Upper lobe of right lung (tissue), 1 donor: ENCODE results near the gene ARL8B. TPM values are rescaled to one million over a fixed set of nuclear protein-coding genes. Genes with fewer than 3 reads are reported as not detected.

ENCODE experiments used
- ATAC-seq: fragments of 200-7000 bp; cut with Tn5 transposase; one replicate; pipeline ENCODE4 v1.9.1; 2020; ENCODE audit warnings: mild to moderate bottlenecking, moderate library complexity
- DNase-seq: peaks from one replicate; pipeline ENCODE4 v3.0.0-alpha.2; 2020
- H3K27ac ChIP-seq: fragments of 200-600 bp; one replicate; pipeline ENCODE4 v1.8.0; 2022
- H3K27me3 ChIP-seq: fragments of 200-600 bp; one replicate; pipeline ENCODE4 v1.8.0; 2022; ENCODE audit warnings: mild to moderate bottlenecking
- H3K36me3 ChIP-seq: fragments of 200-600 bp; one replicate; pipeline ENCODE4 v1.8.0; 2022
- H3K4me1 ChIP-seq: fragments of 200-600 bp; one replicate; pipeline ENCODE4 v1.8.0; 2022
- H3K4me3 ChIP-seq: fragments of 200-600 bp; one replicate; pipeline ENCODE4 v1.8.0; 2022; ENCODE audit warnings: mild to moderate bottlenecking
- H3K9me3 ChIP-seq: fragments of 200-600 bp; one replicate; pipeline ENCODE4 v1.8.0; 2022
- intact Hi-C: fragments of 100-400 bp; cut with DNase I; formaldehyde crosslinking; loops from one replicate; pipeline ENCODE4 v1.11.0; 2022
- total RNA-seq: library from RNA; stranded (reverse); fragmentation: NEBNext Ultra II Directional; extraction: Animal tissue kit (Norgen Biotek cat#: 25700); gene quantifications from one replicate; pipeline ENCODE4 v1.2.1, GENCODE V29; 2021
- TF ChIP-seq, protein P1 (sequence below): fragments of 200-600 bp; IDR thresholded peaks from one replicate; pipeline ENCODE4 v1.8.0; 2022; ENCODE audit warnings: antibody characterized with exemption
- donor health status: DM: no; HTN: yes; CAD: no; lungs with severe emphysema.

Gene ARL8B
- total RNA-seq, 1 donor from 2014 or later = 91.5 TPM

DNA sequence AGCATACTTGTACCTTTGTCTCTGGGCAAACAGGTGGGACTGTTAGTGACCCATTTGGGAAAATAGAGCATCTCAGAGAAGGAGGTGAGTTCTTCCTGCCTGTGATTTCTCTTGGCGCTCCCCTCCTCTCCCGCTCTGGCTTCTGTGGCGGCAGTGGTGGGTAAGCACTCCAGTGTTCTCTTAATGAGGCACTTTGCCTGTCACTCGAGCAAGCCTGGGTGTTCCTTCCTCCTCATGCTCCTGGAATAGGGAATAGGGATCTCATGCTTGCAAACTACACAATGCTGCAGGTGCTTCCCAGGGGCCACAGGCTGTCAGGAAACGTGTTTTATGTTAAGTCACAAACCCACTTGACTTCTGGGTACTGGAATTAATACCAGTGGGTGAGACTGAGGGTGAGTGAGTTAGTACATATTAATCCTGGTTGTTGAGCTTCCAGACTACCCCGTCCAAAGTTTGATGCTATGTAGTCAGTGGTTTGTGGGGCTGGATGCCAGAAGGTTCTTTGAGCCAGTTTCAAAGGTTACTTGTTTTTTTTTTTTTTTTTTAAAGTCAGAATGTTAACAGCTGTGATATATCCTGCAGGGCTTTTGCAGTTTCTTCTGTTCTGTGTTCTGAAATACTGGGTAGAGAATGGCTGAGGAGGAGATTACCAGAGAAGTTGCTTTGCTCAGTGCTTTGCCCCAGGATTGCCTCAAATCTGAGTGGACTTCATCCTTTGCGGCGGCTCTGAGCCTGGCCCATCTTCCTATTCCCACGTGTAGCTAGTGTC, 95.9 kb downstream of the ARL8B start:
- Histone ChIP-seq H3K36me3 (peaks cover 63% of the 10 kb centered on the region), H3K27ac (no peak overlapping the region), H3K4me3 (no peak overlapping the region), H3K4me1 (peaks cover 8% of the 10 kb centered on the region), H3K9me3 (no peaks in the 10 kb centered on the region), H3K27me3 (no peaks in the 10 kb centered on the region)
- DNase-seq (no peak), ATAC-seq (peak; percentile 73)
- intact Hi-C loops = no loop called here
- TF ChIP-seq, protein P1, sequence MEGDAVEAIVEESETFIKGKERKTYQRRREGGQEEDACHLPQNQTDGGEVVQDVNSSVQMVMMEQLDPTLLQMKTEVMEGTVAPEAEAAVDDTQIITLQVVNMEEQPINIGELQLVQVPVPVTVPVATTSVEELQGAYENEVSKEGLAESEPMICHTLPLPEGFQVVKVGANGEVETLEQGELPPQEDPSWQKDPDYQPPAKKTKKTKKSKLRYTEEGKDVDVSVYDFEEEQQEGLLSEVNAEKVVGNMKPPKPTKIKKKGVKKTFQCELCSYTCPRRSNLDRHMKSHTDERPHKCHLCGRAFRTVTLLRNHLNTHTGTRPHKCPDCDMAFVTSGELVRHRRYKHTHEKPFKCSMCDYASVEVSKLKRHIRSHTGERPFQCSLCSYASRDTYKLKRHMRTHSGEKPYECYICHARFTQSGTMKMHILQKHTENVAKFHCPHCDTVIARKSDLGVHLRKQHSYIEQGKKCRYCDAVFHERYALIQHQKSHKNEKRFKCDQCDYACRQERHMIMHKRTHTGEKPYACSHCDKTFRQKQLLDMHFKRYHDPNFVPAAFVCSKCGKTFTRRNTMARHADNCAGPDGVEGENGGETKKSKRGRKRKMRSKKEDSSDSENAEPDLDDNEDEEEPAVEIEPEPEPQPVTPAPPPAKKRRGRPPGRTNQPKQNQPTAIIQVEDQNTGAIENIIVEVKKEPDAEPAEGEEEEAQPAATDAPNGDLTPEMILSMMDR = no peak

DNA sequence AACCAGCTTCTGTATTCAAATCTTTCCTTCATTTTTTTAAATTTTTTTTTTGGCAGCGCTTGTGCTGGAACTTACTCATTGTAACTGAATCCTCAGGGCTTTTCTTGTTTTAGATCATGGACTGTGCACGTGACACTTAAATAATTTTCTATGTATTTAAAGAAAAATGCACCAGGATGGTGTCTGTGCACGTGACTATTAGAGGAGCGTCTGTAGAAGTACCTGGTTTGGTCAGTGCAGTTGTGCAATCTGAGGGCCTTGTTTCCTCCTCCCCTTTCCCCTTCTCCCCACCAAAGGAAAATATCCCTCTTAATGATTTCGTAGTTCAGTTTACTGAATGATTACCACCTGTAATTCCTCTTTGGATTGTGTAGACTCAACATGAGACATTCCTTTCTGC, 96.7 kb downstream of the ARL8B start:
- Histone ChIP-seq H3K4me1 (peaks cover 8% of the 10 kb centered on the region), H3K27me3 (no peaks in the 10 kb centered on the region), H3K4me3 (no peak overlapping the region), H3K9me3 (no peaks in the 10 kb centered on the region), H3K27ac (peak overlapping the region; percentile 48), H3K36me3 (peaks cover 56% of the 10 kb centered on the region)
- TF ChIP-seq, protein P1 = no peak
- intact Hi-C loops = no loop called here
- ATAC-seq (peak; percentile 76), DNase-seq (no peak)

DNA sequence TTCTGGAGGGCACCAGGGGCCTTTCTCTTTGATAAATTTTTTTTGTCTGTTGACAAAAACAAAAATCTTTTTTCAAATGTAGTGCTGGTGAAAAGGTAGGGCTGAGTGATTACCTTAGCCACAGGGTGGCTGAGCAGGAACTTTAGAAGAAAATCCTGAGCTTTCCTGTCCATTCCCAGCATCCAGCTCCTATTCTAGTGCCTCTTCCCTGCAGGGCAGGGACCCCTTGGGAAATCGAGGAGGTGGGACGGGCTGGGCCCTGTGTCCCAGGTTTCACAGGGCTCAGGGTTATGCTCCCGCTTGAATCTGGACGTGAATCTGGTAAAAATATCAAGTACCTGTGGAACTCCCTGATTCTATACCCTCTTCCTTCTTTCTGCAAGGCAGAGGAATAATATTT, 97.1 kb downstream of the ARL8B start:
- intact Hi-C loops = no loop called here
- H3K27me3 ChIP-seq = no peaks in the 10 kb centered on the region
- no peaks in the 10 kb centered on the region for H3K9me3 ChIP-seq
- peak overlapping the region; percentile 48 for H3K27ac ChIP-seq
- H3K4me1 ChIP-seq = peaks cover 8% of the 10 kb centered on the region
- peaks cover 52% of the 10 kb centered on the region for H3K36me3 ChIP-seq
- H3K4me3 ChIP-seq = no peak overlapping the region
- TF ChIP-seq, protein P1 = no peak
- ATAC-seq (no peak), DNase-seq (no peak)

DNA sequence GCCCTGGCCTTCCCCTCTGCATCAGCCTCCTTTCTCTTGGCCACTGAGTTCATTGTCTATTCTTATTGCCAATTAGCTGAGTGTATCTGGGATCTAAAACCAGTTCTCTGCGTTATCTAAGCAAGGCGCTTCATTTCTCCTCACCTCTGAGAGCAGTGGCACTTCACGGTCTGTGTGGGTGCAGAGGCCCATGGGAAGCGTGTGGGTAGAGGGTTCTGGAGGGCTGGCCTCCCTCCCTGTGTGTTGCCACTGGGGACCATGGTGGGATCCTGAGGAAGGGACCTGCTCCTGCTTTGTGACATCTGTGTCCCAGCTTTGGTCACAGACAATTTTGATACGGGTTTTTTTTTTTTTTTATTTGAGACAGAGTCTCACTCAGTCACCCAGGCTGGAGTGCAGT, 98.1 kb downstream of the ARL8B start:
- Histone ChIP-seq H3K36me3 (peaks cover 43% of the 10 kb centered on the region), H3K27me3 (no peaks in the 10 kb centered on the region), H3K4me3 (no peak overlapping the region), H3K4me1 (peaks cover 8% of the 10 kb centered on the region), H3K9me3 (no peaks in the 10 kb centered on the region), H3K27ac (no peak overlapping the region)
- intact Hi-C loops = no loop called here
- TF ChIP-seq, protein P1 = no peak
- ATAC-seq = no peak
- DNase-seq = no peak

DNA sequence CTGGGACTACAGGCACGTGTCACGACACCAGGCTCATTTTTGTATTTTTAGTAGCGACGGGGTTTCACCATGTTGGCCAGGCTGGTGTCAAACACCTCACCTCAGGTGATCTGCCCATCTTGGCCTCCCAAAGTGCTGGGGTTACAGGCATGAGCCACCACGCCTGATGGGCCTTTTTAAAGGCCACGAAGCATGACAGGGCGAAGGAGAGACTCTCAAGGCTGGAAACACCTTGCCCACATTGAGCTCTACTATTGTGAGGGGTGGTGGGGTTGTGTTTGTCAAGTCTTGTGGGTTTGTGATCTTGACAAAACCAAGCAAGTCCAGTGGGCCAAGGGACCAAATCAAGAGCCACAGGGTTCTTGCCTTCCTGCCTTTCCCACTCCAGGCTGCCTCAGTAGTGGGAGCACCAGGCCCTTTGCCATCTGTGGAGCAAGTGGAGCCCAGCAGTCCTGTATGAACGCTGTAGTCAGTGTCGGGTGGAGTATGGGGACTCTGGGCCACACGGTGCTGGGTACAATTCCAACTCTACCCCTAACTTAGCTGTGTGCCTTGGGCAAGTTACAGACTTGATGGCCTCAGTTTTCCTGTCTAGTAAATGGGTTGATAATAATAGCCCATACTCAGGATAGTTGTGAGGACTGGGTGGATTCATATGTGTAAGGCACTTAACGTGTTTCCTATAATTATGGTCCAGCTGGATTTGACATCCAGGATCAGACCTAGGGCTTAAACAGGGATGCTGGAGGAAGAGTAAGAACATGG, 98.8 kb downstream of the ARL8B start:
- no peak overlapping the region for H3K27ac ChIP-seq
- H3K36me3 ChIP-seq = peaks cover 36% of the 10 kb centered on the region
- TF ChIP-seq, protein P1 = no peak
- no peaks in the 10 kb centered on the region for H3K27me3 ChIP-seq
- DNase-seq (no peak), ATAC-seq (no peak)
- H3K9me3 ChIP-seq = no peaks in the 10 kb centered on the region
- H3K4me3 ChIP-seq = no peak overlapping the region
- H3K4me1 ChIP-seq = peaks cover 8% of the 10 kb centered on the region
- intact Hi-C loops = no loop called here
